NB4 (cell line): ENCODE results near the gene ALAD.

Source experiments
- DNase-seq: peaks from one replicate; pipeline ENCODE4 v3.0.0; 2010; ENCODE audit warnings: low read depth
- H3K4me3 ChIP-seq: one replicate; pipeline ENCODE4 v1.5.1; 2011; ENCODE audit warnings: mild to moderate bottlenecking, low read depth, low read length, moderate library complexity
- CTCF ChIP-seq: IDR thresholded peaks from one replicate; pipeline ENCODE4 v1.5.1; 2012; ENCODE audit warnings: low read depth, low read length
- MAX ChIP-seq: IDR thresholded peaks from 2 replicates; pipeline ENCODE4 v1.6.1; 2011; ENCODE audit warnings: low read depth, low read length
- MYC ChIP-seq: IDR thresholded peaks from 2 replicates; pipeline ENCODE4 v1.6.1; 2011; ENCODE audit warnings: low read depth, low read length
- POLR2A ChIP-seq: IDR thresholded peaks from 2 replicates; pipeline ENCODE4 v1.6.1; 2011; ENCODE audit warnings: mild to moderate bottlenecking; ENCODE audit not compliant: insufficient read length; ENCODE audit errors: extremely low read depth

The ALAD gene

GRCh38 chr9:113417370-113417769, 16.3 kb upstream of the ALAD start:
- TF ChIP-seq CTCF (peak; percentile 6), MYC (no peak), MAX (no peak), POLR2A (no peak)
- no peak overlapping the region for H3K4me3 ChIP-seq
- peak; percentile 69 for DNase-seq

- no peak for TF ChIP-seq CTCF
- TF ChIP-seq MYC: no peak
- TF ChIP-seq POLR2A: no peak
- no peak for TF ChIP-seq MAX
- DNase-seq: peak; percentile 31
- no peak overlapping the region for H3K4me3 ChIP-seq
Observed at GRCh38 chr9:113416149-113416721, 15.2 kb upstream of the ALAD start.

- peak; percentile 98 for DNase-seq
- TF ChIP-seq MAX: peak; percentile 93
- peak; percentile 67 for TF ChIP-seq POLR2A
- TF ChIP-seq CTCF: no peak
- peak; percentile 98 for TF ChIP-seq MYC
- peak within 1 kb of the TSS; percentile 83 for H3K4me3 ChIP-seq
Observed at GRCh38 chr9:113410207-113410864, 9.3 kb upstream of the ALAD start, which contains the start of the genes C9orf43 and POLE3. Gene C9orf43, plus strand, starts transcription at chr9:113410747. Its CDS starts 2,747 bp downstream, at chr9:113413494. Gene POLE3, minus strand, starts transcription at chr9:113410675. Its CDS starts 382 bp downstream, at chr9:113410293.

- peak overlapping the region; percentile 83 for H3K4me3 ChIP-seq
- no peak for TF ChIP-seq POLR2A
- TF ChIP-seq CTCF: no peak
- TF ChIP-seq MYC: no peak
- no peak for TF ChIP-seq MAX
- no peak for DNase-seq
Observed at GRCh38 chr9:113409883-113410206, 8.8 kb upstream of the ALAD start.

GRCh38 chr9:113409481-113409880, 8.4 kb upstream of the ALAD start:
- peak overlapping the region; percentile 83 for H3K4me3 ChIP-seq
- DNase-seq: peak; percentile 36
- TF ChIP-seq MAX (no peak), POLR2A (no peak), MYC (no peak), CTCF (no peak)
